LNCAP (cell line): ENCODE results near the gene RFX2.

ENCODE experiments used
- TF ChIP-seq, protein P1 (sequence below): fragments of 450-650 bp; IDR thresholded peaks from 2 replicates; pipeline ENCODE4 v1.5.1; 2017; ENCODE audit warnings: mild to moderate bottlenecking

RFX2 gene

DNA sequence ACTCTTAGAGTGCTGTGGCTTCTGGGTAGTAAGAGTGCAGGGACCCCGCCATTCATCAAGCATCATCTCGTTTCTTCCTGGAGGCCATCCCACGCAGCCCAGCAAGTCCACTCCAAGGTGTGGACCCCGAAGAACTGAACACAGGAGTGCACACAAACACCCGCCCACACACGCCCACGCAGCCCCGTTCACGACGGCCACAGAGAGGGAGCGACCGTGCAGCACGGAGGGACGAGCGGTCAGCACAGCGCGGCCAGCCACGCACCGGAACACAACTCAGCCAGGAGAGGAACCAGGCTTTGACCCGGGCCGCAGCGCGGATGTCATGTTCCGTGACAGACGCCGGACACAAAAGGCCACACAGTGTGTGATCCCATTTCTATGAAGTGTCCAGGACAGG, 114.2 kb downstream of the RFX2 start:
- TF ChIP-seq, protein P1, sequence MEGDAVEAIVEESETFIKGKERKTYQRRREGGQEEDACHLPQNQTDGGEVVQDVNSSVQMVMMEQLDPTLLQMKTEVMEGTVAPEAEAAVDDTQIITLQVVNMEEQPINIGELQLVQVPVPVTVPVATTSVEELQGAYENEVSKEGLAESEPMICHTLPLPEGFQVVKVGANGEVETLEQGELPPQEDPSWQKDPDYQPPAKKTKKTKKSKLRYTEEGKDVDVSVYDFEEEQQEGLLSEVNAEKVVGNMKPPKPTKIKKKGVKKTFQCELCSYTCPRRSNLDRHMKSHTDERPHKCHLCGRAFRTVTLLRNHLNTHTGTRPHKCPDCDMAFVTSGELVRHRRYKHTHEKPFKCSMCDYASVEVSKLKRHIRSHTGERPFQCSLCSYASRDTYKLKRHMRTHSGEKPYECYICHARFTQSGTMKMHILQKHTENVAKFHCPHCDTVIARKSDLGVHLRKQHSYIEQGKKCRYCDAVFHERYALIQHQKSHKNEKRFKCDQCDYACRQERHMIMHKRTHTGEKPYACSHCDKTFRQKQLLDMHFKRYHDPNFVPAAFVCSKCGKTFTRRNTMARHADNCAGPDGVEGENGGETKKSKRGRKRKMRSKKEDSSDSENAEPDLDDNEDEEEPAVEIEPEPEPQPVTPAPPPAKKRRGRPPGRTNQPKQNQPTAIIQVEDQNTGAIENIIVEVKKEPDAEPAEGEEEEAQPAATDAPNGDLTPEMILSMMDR, result no peak

DNA sequence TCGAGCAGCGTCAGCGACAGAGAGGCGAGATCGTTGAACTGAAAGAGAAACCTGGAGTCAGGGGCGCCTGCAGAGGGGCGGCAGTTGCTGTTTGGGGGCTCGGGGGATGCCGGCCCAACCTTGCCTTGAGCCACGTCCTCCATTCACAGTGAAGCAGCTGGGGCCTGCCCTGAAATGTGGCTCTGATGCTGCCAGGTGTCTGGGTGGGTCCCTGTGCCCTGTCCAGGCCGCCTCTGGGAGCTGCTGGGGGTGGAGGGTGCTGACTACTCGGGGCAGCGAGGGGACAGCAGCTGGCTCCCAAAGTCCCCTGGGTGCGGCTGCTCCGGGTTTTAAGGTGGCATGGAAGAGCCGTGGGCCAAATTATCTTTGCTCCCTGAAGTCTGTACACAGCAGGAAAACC, 114.7 kb downstream of the RFX2 start:
- TF ChIP-seq, protein P1, result no peak

DNA sequence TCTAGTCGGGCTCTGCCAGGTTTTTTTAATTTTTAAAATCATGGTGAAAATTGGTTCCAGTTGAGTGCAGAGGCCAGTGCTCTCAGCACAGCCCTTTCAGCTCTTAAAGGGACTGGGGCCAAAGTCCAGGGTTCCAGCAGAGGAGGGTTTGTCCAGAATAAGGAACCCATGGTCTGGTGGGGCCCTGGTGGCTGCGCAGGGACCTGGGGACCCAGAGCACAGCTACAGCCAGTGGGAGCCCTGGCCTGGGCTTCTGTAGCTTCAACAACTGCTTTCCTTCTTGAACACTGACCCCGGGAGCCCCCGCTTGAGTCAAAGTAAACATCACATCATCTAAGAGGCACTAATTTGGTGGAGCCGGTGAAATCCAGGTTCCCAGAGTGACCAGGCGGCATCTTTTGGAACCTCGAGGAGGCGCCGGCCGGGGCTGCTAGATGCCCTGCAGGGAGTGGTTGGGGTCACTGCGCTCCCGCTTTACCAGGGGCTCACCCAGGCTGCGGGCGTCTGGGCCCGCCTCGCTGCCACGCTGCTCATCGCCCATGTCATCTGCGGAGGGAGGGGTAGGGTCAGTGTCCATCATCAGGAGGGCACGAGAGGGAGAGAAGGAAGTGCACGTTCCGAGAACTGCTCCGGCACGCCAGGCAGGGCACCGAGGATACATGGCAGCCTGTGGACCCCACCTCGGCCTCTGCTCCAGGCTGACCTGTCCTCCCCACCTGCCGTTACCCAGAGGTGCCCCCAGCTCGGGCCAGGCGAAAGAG, 115.7 kb downstream of the RFX2 start:
- TF ChIP-seq, protein P1, result no peak

DNA sequence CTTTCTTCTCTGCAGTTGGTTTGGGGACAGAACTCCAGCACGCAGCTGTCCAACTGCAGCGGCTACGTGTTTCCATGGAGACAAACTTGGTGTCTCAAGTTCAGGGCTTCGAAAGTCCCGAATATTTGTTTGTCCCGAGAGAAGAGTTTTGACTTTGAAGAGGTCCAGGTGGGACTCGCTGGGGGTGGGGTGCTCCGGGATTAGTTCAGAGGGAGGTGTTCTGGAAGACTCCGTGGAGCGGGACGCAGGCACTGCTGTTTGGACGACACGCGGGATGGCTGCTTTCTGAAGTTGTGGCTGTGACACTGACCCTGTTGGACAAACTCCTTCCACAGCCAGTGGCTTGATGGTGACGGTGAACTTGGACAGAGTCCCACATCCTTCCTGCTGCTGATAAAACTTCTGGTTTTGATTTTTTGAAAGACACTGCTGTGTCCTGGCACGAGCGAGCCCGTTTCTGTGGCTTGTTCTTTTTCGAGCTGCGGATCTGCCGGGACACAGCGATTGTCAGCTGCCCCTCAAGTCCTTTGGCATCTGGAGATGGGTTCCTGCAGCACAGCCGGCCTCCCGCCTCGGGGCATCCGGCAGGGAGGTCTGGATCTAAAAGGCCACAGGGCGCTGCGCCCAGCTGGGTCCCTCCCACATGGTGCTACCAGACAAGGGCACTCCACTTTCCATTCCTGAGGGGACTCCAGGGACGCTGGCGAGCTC, 116.5 kb downstream of the RFX2 start:
- TF ChIP-seq, protein P1, result no peak

DNA sequence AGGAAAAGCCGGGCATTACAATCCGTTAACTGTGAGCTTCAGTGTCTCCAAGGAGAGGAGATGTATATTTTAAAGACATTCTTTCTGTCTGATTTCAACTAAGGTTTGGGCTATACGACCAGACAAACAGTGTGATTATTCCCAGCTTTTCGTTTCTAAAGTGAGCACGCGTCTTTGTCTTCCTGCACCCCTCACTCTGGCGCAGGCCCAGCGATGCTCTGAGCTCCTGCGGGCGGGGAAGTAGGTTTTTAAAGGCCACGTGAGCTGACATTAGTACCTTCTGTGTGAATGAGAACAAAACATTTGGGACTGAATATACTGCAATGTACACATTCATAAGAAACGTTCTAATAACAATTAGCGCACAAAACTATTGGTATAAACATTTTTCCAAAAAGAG, 117.1 kb downstream of the RFX2 start:
- TF ChIP-seq, protein P1, result no peak

DNA sequence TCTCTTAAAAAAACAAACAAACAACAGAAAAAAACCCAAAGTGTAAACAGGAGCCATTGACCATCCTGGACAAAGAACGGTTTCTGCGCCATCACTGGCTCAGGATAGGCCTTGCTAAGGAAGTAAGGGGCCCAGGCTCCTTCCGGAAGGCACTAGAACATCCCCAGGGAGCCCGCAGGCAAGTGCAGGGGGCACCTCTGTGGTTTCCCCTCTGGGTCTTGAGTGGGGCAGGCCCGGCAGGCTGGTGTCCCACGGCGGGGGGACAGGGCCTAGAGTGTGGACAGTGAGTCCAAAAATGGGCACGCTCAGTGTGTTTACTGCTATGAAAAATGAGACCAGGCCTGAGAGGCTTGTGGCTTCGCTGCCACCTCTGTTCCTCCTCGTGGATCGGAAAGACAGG, 117.5 kb downstream of the RFX2 start:
- TF ChIP-seq, protein P1, result no peak

DNA sequence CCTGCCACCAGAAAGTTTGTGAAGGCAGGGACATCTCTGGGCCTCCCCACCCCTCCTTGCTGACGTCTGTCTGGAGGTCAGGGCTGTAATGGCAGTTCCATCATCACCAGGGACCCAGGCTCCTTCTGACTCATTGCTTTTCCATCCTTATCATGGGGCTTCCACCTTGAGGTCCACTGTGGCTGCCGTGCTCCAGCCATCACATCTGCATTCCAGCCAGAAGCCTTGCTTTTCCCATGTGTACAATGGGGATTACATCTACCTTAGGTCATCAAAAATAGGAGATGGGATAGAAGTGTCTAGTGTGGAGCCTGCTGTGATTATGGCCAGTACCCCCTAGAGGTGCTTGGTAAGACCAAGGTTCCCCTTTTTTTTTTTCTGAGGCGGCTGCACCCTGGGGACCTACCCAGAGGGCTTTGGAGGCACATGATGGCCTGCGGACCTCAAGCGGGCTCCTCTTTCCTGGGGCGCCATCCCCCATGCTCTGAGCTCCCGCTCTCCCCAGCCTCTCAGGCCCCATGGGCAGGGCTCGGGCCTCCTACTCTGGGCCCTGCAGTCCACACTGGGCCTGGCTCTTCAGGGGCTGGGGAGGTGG, 119.0 kb downstream of the RFX2 start:
- TF ChIP-seq, protein P1, result no peak
